Endothelial cell (in vitro differentiated cells): ENCODE measurements around the gene SLC30A4. TPM values are rescaled to one million over a fixed set of nuclear protein-coding genes. Genes with fewer than 3 reads are reported as not detected.

ENCODE experiments used
- DNase-seq: peaks from one replicate; pipeline ENCODE4 v3.0.0; 2021; ENCODE audit warnings: low spot score
- H3K27ac Mint-ChIP-seq: one replicate; pipeline ENCODE4 v1.8.0; 2021; ENCODE audit warnings: mixed read lengths, inconsistent platforms; ENCODE audit not compliant: unreplicated experiment
- H3K27me3 Mint-ChIP-seq: one replicate; pipeline ENCODE4 v1.8.0; 2021; ENCODE audit warnings: mild to moderate bottlenecking, moderate library complexity, mixed read lengths, inconsistent platforms; ENCODE audit not compliant: unreplicated experiment
- H3K36me3 Mint-ChIP-seq: one replicate; pipeline ENCODE4 v1.8.0; 2021; ENCODE audit warnings: mild to moderate bottlenecking, low read depth, mixed read lengths, inconsistent platforms; ENCODE audit not compliant: unreplicated experiment
- H3K4me1 Mint-ChIP-seq: one replicate; pipeline ENCODE4 v1.8.0; 2021; ENCODE audit warnings: mild to moderate bottlenecking, mixed read lengths, inconsistent platforms; ENCODE audit not compliant: unreplicated experiment
- H3K4me3 Mint-ChIP-seq: one replicate; pipeline ENCODE4 v1.8.0; 2021; ENCODE audit warnings: mild to moderate bottlenecking, mixed read lengths, inconsistent platforms; ENCODE audit not compliant: unreplicated experiment
- H3K9me3 Mint-ChIP-seq: one replicate; pipeline ENCODE4 v1.8.0; 2021; ENCODE audit warnings: mixed read lengths, inconsistent platforms; ENCODE audit not compliant: unreplicated experiment
- CTCF ChIP-seq: fragments of 200-600 bp; sonication (generic); IDR thresholded peaks from one replicate; pipeline ENCODE4 v1.5.0; 2021; ENCODE audit warnings: antibody characterized with exemption; ENCODE audit not compliant: unreplicated experiment
- total RNA-seq: library from RNA; stranded (reverse); fragmentation: NEBNext Ultra II Directional; extraction: Animal tissue kit (Norgen Biotek cat#: 25700); gene quantifications from one replicate; pipeline ENCODE4 v1.2.1, GENCODE V29; 2021; ENCODE audit not compliant: unreplicated experiment

SLC30A4 gene
- total RNA-seq, 1 donor from 2014 or later, result 0.64 TPM

GRCh38 chr15:45454814-45455213, 67.7 kb downstream of the SLC30A4 start:
- no peaks in the 10 kb centered on the region for H3K9me3 Mint-ChIP-seq
- H3K4me1 Mint-ChIP-seq, result no peaks in the 10 kb centered on the region
- no peak overlapping the region for H3K27ac Mint-ChIP-seq
- no peak for TF ChIP-seq CTCF
- no peak for DNase-seq
- H3K36me3 Mint-ChIP-seq, result no peaks in the 10 kb centered on the region
- H3K4me3 Mint-ChIP-seq, result no peak overlapping the region
- peaks cover 6% of the 10 kb centered on the region for H3K27me3 Mint-ChIP-seq

DNA sequence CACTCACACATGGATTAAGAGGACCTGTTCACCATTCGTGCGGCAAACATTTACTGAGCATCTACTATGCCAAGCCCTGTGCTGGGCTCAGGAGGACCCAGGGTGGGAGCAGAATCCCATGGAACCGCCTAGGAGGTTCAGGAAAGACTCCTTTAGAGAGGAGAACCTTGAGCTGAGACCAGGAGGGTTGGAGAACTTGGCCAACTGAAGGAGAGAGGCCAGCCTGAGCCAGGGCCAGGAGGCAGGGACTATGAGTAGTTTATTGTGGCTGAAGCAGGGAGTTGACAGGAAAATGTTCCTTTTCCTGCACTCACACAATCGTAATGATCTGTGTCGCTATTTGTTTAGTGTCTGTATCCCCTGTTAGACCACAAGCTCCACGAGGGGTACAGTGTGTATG, 71.3 kb downstream of the SLC30A4 start:
- Mint-ChIP-seq H3K4me1 (peaks cover 8% of the 10 kb centered on the region), H3K4me3 (no peak overlapping the region), H3K27ac (no peak overlapping the region), H3K9me3 (no peaks in the 10 kb centered on the region), H3K27me3 (peaks cover 9% of the 10 kb centered on the region), H3K36me3 (no peaks in the 10 kb centered on the region)
- no peak for TF ChIP-seq CTCF
- DNase-seq, result no peak

DNA sequence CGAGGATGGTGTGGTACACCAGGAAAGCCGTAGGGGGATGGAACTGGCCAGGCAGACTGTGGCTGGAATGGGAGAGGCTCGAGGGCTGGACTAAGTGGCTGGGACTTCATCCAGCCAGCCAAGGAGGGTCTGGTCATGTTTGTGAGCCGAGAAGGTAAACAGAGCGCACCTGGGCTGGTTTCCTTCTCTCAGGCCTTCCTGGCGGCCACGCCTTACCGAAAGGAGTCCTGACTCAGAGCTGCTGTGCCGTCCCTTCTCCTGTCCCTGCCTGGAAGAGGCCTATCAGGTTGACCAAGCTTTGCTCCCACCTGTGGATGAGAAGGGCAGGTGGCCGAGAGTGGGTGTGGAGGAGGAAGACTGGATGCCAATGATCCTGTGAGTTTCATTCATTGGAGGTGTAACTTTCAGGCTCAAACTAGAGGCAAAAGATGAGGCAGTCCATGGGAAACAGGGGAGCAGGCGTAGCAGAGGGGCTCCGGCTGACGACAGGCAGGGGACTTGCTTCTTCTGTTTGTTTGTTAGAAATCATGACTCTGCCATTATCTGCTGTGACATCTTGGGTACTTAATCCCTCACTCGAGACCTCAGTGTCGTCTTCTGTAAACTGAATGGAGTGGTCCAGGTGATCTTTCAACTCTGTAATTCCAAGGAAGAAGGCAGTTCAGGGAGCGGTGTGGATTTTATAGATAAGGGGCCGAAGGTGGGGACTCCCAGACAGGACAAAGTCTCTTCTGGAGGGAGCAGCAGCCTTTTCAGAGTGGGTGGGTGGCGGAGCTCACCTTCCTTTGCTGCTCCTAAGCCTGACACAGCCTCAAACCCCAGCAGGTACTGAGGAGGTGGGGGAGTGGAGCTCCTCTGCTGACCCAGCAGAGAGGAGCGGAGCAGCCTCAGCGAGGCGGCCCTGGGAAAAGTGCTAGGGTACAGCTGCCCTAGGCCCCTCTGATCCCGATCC, 72.4 kb downstream of the SLC30A4 start:
- Mint-ChIP-seq H3K27me3 (peaks cover 9% of the 10 kb centered on the region), H3K4me3 (no peak overlapping the region), H3K9me3 (no peaks in the 10 kb centered on the region), H3K27ac (no peak overlapping the region), H3K4me1 (peaks cover 8% of the 10 kb centered on the region), H3K36me3 (no peaks in the 10 kb centered on the region)
- TF ChIP-seq CTCF, result no peak
- no peak for DNase-seq

DNA sequence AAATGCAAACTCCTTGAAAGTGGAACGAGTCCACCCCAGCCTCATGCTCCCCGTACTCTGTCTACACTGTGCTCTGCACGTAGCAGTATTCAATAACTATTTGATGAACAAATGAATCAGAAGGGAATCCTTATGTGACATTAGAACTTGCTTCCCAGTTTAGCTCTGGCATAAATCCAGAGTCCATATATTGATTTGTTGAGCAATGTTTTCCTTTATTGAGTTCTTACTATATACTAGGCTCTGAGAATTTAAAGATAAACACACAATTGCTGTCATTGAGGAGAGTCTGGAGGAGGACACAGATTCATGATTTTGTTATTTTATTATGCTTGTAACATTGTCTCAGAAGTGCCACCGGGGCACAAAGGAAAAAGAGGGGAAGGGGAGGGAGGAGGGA, 73.2 kb downstream of the SLC30A4 start:
- no peak for DNase-seq
- no peak overlapping the region for H3K27ac Mint-ChIP-seq
- peaks cover 5% of the 10 kb centered on the region for H3K36me3 Mint-ChIP-seq
- H3K4me1 Mint-ChIP-seq, result peaks cover 8% of the 10 kb centered on the region
- peaks cover 9% of the 10 kb centered on the region for H3K27me3 Mint-ChIP-seq
- no peaks in the 10 kb centered on the region for H3K9me3 Mint-ChIP-seq
- TF ChIP-seq CTCF, result no peak
- H3K4me3 Mint-ChIP-seq, result no peak overlapping the region

DNA sequence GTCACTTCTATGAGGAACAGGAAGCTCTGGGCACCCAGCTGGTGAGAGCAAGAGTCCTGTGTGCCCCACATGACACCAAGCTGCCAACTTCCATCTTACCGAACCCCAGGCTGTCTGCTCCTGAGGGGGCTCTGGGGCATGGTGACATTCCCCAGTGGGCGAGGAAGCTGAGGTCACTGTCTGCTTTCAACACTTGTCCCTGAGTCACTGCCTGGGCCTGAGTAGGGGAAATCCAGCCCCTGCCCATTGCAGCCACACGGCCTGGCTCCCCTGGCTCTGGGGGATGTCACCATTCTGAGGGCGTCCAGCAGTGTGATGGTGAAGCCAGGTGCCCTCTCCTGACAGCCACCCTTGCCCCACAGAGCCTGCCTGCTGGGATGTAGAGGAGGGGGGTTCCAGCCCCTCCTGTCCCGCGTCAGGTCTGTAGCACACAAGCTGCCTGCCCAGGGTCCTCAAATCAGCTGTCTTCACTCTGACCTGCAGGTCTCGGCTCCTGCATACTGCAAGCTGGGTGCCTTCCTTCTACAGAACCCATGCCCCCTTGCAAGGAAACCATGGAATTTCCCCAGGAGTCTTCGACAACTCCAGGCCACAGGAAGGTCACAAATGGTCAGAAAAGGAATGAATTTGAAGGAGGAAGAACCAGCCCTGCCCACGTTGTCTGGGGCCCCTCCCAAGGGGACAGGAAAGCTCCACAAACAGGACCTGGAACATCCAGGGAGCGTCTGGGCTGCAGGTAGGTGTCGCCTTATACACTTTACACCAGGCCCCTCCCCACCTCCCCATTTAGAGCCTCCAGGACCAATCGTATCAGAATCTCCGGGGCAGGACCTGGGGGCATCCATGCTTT, 74.3 kb downstream of the SLC30A4 start:
- Mint-ChIP-seq H3K4me1 (peaks cover 8% of the 10 kb centered on the region), H3K27ac (no peak overlapping the region), H3K36me3 (peaks cover 5% of the 10 kb centered on the region), H3K4me3 (no peak overlapping the region), H3K9me3 (no peaks in the 10 kb centered on the region), H3K27me3 (peaks cover 5% of the 10 kb centered on the region)
- no peak for DNase-seq
- no peak for TF ChIP-seq CTCF
